ENCODE measurements around the gene UNC93B1.

The UNC93B1 gene

GRCh38 chr11:68032997-68033707 is 29.3 kb upstream of the UNC93B1 start:
- H3K9me3 Mint-ChIP-seq = no peaks in the 10 kb centered on the region
- peak overlapping the region; percentile 40 to 79 (median 51) for H3K4me3 Mint-ChIP-seq
- peaks cover 5% of the 10 kb centered on the region for H3K36me3 Mint-ChIP-seq (ENCODE audit: low read depth)
- peaks cover 21% of the 10 kb centered on the region for H3K4me1 Mint-ChIP-seq
- no peak overlapping the region for H3K27ac Mint-ChIP-seq
- H3K27me3 Mint-ChIP-seq (ENCODE audit: low read depth) = no peaks in the 10 kb centered on the region
- TF ChIP-seq CTCF (IDR thresholded peaks at IDR 0.05; ENCODE audit: unreplicated experiment in 3 of 3) = no peak

DNA sequence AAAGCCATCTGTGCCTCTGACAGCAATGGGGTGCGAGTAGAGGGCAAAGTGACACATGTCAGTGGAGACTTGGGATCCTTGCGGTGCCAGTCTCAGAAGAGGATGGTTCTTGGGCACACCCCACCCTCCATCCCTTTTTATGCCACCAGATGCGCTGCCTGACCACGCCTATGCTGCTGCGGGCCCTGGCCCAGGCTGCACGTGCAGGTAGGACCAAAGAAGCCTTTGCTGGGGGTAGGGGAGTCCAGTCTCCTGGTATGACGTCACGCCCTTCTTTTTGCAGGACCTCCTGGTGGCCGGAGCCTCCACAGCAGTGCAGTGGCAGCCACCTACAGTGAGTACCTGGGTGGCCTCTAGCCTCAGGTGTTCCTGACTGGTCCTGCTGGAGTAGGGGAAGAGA is 28.1 kb upstream of the UNC93B1 start:
- Mint-ChIP-seq H3K4me3 (peak overlapping the region; percentile 88 to 92 (median 92)), H3K27me3 (ENCODE audit: low read depth) (no peaks in the 10 kb centered on the region), H3K27ac (no peak overlapping the region), H3K36me3 (ENCODE audit: low read depth) (peaks cover 5% of the 10 kb centered on the region), H3K4me1 (peaks cover 21% of the 10 kb centered on the region), H3K9me3 (no peaks in the 10 kb centered on the region)
- no peak for TF ChIP-seq CTCF (IDR thresholded peaks at IDR 0.05; ENCODE audit: unreplicated experiment in 3 of 3)

GRCh38 chr11:68031144-68031464 is 27.2 kb upstream of the UNC93B1 start:
- peak overlapping the region; percentile 88 to 92 (median 92) for H3K4me3 Mint-ChIP-seq
- peak overlapping the region; percentile 73 to 91 (median 85) for H3K27ac Mint-ChIP-seq
- no peaks in the 10 kb centered on the region for H3K9me3 Mint-ChIP-seq
- H3K36me3 Mint-ChIP-seq (ENCODE audit: low read depth) = peaks cover 8% of the 10 kb centered on the region
- no peak for TF ChIP-seq CTCF (IDR thresholded peaks at IDR 0.05; ENCODE audit: unreplicated experiment in 3 of 3)
- H3K4me1 Mint-ChIP-seq = peaks cover 21% of the 10 kb centered on the region
- no peaks in the 10 kb centered on the region for H3K27me3 Mint-ChIP-seq (ENCODE audit: low read depth)

DNA sequence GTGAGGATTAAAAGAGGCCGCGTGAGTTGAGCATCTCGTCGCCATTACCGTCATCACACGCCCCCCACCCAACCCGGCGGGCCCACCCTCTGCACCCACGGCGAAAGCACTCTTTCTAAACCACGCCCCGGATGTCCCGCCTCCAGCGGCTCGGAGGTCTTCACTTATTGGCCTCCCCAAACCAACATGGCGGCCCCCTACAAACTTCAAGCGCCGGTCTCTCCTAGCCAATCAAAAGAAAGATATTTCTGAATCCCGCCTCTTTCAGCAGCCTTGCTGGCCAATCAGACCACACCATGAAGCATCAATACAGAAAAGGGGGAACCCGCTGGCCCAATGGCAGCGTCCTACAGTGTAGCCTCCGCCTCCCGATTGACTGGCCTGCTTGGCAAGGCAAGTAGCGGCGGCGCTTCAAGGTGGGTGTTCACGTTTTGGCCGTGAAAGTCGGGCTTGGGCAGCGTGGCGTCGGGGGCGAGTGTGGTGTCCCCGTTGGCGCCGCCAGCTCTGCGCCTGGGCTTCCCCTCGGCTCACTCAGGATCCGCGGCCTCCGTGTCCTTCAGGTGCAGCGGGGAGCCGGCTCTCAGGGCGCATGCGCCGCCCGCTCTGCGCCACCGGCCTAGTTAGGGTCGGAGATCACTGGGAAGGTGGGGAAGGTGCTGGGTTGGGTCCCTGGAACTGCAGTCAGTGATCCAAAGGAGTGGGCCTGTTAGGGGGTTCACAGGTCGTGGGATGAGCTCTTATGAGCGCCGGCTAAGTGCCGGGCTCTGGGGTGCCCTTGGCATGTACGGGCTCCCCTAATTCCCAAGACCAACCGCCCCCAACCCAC is 26.6 kb upstream of the UNC93B1 start, which contains the start of gene NDUFS8:
Gene NDUFS8 (plus strand): TSS at position 364 of the 826 bp plus-strand sequence. CDS start 1,471 bp downstream, outside the sequence.
- TF ChIP-seq CTCF (IDR thresholded peaks at IDR 0.05; ENCODE audit: unreplicated experiment in 3 of 3) = no peak
- Mint-ChIP-seq H3K4me3 (peak within 1 kb of the TSS; percentile 88 to 92 (median 92)), H3K27ac (peak within 1 kb of the TSS; percentile 73 to 91 (median 85)), H3K27me3 (ENCODE audit: low read depth) (no peaks in the 10 kb centered on the region), H3K36me3 (ENCODE audit: low read depth) (peaks cover 14% of the 10 kb centered on the region), H3K4me1 (peaks cover 21% of the 10 kb centered on the region), H3K9me3 (peaks cover 2% of the 10 kb centered on the region)

DNA sequence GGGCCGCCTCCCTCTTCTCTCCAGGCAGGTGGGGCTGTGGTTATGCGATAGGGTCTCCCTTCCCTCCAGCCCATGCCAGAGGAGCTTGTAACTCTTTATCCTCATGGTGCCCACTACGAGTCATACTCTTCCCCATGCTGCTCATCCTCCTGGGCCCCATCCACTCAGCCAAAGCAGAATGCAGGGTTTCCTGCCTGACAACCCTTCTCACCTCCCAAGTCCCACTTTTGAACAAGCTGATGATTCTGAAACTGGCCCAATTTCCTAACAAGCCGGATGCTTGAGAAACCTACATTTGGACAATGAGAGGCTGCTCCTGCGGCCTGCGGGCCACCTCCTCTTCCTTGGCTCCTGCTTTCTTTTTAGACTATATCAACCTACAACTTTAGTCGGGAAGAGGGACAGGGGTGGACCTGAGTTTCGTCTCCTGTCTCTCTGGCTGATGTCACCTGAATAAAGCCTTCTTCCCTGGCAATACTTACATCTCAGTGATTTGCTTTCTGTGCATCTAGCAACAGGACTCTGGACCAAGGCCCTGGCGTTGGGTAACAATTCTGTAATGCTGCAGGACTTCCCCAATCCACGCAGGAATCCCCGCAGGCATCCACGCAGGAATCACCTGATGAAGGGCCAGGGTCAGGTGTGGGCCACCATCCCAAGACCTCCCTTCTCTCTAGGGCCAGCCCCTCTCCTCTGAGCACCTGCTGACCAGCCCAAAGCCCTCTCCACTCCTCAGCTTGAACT is 25.1 kb upstream of the UNC93B1 start:
- Mint-ChIP-seq H3K27ac (no peak overlapping the region), H3K27me3 (ENCODE audit: low read depth) (no peaks in the 10 kb centered on the region), H3K4me1 (peaks cover 21% of the 10 kb centered on the region), H3K36me3 (ENCODE audit: low read depth) (peaks cover 29% of the 10 kb centered on the region), H3K4me3 (peak overlapping the region; percentile 82 to 92 (median 92)), H3K9me3 (peaks cover 13% of the 10 kb centered on the region)
- no peak for TF ChIP-seq CTCF (IDR thresholded peaks at IDR 0.05; ENCODE audit: unreplicated experiment in 3 of 3)
